Subcutaneous adipose tissue (tissue), 4 donors: ENCODE data around the gene EPB41. TPM values are rescaled to one million over a fixed set of nuclear protein-coding genes. Genes with fewer than 3 reads are reported as not detected.

Experiments used
- CTCF ChIP-seq: fragments of 450-650 bp; IDR thresholded peaks from one replicate; pipeline ENCODE4 v1.5.1; 2016; ENCODE audit warnings: low read depth, mild to moderate bottlenecking, control low read depth, antibody characterized with exemption, moderate library complexity
- total RNA-seq, 4 donors: library from RNA; depleted of rRNA; stranded (reverse); fragments of >200 nt; gene quantifications; one replicate each; pipeline ENCODE4 v1.1.0, GENCODE V29; 2016

EPB41 gene
- total RNA-seq, 4 donors from 2014 or later = 30.8 to 66.1 (median 43.0) TPM

GRCh38 chr1:29017235-29017634 lies 102.9 kb downstream of the EPB41 start:
- TF ChIP-seq CTCF = no peak

GRCh38 chr1:29017975-29018712 lies 103.8 kb downstream of the EPB41 start:
- TF ChIP-seq CTCF = no peak

- no peak for TF ChIP-seq CTCF
These were observed 108.3 kb downstream of the EPB41 start for GRCh38 chr1:29022620-29023019.

- TF ChIP-seq CTCF = no peak
These were observed 115.3 kb downstream of the EPB41 start for GRCh38 chr1:29029667-29030066.

GRCh38 chr1:29032841-29033240 lies 118.5 kb downstream of the EPB41 start:
- no peak for TF ChIP-seq CTCF

- TF ChIP-seq CTCF = no peak
These were observed 119.6 kb downstream of the EPB41 start for GRCh38 chr1:29033829-29034466.

GRCh38 chr1:29043274-29043965 lies 129.1 kb downstream of the EPB41 start:
- TF ChIP-seq CTCF = no peak
